CD4-positive, alpha-beta T cell treated with Interleukin-2 at 100 ng/mL for 4 hours (primary cell): ENCODE results near the gene PTPRN2.

Experiments
- DNase-seq: peaks from one replicate; pipeline ENCODE4 v3.0.0-alpha.2; 2020; ENCODE audit warnings: low spot score

Gene PTPRN2

DNA sequence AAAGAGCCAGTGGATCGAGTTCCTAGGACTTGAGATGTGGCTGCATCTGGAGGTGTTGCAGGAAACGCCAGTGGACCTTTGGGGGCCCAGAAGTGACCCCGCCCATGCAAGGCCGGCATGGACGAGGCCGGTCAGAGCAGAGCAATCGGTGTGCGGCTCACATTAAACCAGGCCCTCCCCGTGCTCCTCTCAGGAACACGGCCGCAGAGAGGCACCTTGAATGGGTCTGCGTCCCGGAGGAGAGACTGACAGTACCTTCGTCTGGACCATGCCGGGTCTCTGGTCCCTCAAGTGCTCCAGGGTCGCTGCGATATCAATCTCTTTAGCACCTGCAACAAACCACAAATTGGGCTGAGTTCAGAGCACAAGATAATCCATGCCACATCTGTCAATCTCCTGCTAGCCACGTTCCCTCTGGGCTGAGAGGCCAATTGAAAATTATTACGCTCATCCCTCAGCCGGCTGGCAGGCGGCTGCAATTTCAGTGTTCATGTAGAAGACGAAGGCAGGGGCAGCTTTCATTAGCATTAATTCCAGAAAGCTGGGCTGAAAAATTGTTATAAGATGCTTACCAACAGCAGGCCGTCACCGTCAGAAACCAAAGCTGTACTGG, 1038.8 kb downstream of the PTPRN2 start:
- no peak for DNase-seq

DNA sequence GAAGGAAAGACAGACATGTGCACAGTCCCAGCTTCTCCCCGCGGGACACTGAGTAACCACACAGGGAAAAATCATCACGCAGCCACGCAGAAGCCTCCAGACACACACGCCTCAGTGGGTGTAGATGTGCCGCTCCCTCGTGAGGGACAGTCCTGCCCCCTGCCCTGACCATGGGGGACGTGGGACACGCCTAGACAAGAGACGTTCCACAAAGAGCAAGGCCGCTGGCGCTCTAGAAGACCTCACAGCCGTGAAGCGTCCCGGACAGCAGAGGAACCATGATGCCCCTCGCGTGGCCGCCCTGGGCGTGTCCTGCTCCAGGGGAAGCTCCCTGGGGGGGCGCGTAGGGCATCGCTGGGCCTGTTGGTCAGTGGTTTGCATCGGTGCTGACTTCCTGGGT, 1040.0 kb downstream of the PTPRN2 start:
- DNase-seq, result no peak

DNA sequence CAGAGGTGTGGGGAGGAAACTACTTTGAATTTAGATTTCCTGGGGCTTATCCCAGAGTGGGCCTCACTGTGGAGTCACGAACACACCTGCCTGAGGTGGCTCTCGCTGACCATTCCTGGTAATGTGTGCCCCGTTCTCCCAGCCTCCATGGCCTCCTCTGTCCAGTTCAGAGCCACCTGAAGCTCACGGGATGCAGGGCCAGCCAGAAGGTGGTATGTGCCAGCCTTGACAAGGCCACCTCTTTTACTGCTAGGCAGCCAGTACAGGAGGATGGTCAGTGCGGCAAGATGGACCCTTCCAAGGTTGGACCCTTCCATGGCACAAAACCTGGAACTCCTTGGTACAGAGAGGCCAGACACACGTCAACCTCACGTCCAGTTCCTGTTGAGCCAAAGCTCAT, 1040.5 kb downstream of the PTPRN2 start:
- no peak for DNase-seq

DNA sequence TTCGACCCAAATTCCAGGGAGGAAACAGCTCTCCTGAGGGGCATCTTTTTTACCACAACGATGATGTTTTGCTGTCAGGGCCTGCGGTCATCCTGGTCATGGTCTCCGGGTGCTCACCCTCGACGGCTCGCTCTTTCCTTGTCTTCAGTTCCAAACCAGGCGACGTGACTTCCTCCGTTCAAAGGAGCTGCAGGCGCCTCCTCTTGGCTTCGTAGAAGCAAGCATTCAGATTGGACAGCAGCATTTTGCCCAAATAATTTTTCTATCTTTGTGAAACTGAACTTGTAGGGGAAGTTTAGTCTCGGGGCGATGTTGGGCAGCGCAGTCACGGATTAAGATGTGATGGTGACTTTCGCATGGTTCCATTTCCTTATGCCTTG, 1042.0 kb downstream of the PTPRN2 start:
- no peak for DNase-seq

DNA sequence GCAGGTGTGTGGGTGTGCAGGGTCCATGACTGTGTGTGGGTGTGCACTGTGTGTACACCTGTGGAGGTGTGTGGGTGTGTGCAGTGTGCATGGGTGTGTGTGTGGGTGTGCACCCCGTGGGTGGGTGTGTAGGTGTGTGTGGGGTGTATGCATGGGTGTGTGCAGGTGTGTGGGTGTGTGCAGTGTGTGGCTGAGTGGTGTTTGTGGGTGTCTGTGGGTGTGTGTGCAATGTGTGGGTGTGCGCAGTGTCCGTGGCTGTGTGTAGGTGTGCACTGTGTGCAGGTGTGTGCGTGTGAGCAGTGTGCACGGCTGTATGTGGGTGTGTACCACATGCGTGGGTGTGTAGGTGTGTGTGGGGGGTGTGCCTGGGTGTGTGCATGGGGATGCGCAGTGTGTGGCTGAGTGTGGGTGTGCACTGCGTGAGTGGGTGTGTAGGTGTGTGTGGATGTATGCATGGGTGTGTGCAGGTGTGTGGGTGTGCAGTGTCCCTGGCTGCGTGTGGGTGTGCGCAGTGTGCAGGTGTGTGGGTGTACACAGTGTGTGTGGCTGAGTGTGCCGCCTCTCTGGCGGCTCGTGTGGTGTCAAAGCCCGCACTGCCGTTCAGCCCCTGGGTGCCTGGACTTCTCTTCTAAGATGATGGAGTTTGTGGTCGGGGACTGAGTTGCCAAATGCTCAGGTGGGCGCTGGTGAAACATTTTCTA, 1042.5 kb downstream of the PTPRN2 start:
- DNase-seq, result no peak

DNA sequence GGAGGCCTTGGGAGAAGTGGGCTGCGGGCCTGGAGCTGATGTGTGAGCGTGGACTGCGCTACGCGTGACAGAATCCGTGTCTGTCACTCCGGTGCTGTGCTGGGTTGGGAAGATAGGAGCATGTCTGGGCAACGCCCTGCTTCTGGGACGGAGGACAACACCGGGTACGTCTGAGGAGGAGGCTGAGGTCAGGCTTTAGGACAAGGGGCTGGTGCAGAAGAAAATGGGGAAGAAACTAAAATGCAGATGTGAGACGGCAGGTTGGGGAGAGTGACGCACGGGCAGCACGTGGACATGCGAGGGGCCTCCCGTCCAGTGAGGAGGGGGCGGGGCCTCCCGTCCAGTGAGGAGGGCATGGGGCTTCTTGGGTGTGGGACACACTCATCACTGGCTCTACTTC, 1043.4 kb downstream of the PTPRN2 start:
- no peak for DNase-seq

DNA sequence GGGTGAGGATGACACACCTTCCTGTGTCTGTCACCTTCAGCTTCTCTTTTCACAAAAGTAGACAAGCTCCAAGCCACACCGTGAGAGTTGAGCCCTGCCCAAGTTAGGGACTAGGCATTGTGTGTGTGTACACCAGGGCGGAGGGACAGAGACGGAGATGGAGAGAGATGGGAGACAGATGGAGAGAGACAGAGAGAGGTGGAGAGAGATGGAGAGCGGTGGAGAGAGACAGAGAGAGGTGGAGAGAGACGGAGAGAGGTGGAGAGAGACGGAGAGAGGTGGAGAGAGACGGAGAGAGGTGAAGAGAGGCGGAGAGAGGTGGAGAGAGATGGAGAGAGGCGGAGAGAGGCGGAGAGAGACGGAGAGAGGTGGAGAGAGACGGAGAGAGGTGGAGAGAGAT, 1043.8 kb downstream of the PTPRN2 start:
- DNase-seq, result no peak

DNA sequence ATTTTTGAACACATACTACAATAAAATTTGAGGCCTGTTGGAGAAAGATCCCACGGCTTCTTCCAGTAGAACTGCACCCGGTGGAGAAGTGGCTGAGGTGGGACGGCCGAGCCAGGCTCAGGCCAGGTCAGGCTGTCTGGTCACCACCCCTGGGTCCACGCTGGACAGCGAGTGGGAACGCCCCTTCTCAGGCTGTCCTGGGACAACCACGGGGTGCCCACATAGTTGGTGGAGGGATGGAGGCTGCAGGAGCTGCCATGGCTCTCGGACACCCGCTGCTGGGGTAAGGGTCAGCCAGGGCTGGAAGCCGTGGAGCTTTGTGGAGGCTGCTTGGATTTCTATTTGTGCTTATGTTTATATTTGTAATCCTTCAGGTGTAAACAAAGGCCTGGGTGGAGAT, 1044.3 kb downstream of the PTPRN2 start:
- no peak for DNase-seq

DNA sequence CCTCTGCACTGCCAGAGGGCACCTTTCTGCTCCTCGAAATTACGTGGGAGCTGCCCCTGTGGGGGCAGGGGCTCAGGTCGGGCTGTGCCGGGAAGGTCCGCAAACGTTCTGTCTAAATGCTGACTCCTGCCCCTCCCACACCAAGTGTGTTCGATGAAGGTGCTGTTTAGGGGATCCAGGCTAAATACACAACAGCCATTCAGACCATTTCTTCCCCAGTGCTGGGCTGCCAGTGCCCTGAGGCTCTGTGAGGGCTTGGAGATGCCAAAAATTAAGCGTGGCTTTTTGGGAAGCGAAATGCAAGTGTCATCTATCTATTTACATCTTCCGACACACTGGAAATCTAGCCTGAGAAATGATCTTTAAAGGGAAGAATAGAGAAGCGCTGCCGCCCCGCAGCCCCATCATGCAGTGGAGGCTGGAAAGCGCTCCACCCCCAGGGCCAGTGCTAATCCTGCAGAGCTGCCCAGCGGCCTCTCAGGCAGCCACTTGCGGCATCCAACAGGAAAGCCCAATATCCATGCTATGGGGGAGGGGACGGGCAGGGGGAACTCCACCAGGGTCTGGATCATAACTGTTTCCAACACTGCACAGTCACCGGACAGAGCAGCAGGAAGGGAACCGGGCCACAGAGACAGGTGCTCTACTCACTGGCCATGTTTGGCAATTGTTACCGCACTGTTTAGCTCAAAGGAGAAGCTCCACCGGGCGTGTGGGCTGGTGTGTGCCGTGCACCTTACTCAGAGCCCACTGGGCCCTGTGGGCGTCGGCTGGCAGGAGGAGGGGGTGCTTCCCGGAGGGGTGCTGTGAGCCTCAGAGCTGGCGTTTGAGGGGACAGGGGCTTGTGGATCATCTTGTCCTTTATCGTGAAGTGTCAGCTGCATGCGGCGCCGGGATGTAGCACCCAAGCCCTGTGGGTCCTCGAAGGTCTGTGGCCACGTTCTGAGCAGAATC, 1045.3 kb downstream of the PTPRN2 start:
- no peak for DNase-seq

DNA sequence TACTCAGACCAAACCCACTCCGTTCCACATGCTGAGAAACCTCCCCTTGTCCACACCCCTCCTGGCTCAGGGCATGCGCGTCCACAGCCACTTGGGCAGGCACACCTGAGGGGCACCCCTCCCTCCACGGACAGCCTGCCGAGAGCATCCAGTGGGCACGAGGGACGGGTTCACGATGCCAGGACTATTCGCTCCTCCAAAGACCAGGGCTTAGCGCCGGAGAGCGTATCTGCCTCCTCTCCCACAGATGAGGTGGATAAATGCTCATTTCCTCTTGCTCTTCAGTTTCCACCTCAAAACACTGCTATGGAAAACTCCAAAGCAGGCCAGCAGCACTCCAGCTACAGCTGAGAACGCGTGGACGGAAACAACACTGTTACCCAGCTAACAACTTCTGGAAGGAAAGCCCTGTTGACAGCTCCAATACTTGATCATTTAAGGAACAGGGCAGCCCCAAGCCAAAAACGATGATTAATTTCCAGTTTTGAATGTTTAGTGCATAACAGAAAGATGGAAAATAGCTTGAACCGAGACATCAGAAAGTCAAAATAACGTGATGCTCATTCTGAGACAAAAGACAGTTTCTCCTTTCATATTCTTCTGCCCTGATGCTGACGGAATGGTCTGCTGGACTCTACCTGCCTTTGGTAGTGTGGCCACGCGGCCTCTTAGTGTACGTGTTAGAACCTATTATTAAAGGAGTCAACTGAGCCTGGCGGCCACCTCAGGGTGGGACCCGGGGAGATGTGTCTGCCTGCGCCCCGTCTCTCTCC, 1046.1 kb downstream of the PTPRN2 start:
- no peak for DNase-seq

DNA sequence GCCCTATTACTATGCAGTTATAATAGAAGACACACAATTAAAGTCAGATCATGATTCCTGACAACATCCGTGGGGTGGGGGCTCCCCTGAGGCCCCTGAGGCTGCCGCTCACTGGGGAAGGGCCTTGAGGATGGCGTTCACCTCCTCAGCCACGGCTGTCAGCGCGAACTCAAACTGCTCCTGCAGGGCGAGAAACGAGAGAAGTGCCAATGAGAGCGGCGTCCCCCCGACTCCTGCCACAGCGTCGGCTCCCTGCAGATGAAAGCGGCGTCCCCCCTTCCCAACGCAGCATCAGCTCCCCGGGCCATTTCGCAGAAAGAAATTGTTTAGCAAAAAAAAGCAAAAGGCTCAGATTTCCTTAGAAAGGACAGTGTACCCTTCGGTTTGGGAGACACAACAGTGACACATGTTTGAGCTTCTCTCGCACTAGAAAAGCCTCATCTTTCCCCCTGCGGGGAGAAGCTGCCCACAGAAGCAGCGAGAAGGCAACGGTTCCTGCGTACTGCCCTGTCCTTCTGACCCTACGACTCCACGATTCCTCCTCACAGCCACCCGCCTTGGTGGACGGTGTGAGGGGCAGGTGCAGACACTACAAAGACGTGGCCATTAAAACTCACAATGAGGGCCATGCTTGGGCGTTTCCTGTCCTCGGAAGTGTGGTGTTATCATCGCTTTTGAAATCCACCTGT, 1046.9 kb downstream of the PTPRN2 start:
- no peak for DNase-seq

DNA sequence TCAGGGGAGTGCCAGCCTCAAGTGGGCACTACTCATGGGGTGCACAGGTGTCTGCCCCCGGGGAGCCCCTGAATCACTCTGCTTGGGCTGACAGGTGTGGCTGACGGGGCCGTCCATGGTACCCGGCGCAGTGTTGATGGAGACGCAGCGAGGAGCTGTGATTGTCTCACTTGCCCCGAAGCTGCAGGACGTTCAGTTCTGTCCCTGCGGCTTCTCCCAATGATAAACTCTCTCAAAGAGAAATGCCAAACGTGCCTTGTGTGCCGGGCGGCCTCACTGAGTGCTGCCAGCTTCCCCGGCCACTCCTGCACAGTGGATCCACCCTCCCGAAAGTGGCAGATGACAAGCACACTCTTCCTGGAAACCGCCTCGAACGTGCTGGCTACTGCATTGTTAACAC, 1047.6 kb downstream of the PTPRN2 start:
- no peak for DNase-seq

DNA sequence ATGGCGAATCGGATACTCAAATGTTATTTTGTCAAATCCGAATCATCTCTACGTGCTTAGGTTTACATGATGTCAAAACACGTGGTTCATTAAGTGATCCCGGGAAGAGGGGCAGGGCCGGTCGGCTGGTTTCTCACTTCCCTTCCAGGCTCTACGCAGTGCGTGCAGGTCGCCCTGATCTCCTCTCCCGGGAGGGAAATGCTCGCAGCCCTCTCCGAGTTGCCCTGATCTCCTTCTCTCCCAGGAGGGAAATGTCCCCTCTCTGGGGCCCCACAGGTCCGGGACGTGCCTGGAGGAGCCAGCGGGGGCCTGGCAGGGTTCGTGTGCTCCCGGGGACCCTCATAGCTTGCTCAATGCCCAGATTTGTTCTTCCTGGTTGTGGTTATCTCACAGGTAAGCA, 1048.1 kb downstream of the PTPRN2 start:
- no peak for DNase-seq

DNA sequence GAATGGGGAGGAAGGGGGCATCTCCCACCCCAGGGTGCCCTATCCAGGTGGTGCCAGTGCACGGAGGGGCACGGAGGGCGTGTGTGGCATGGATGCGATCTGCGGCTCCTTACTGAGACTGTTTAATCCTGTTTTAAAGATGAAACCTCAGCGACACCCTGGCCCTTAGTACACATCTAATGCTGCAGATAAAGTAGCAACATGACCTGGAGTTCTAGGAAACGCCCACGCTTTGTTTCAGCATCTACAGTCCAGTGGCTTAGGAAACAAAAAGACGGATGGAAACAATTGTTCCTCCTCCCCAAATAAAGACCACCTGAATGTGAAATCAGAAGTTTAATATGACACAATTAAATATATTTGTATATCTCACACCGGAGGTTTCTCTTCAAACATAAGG, 1048.9 kb downstream of the PTPRN2 start:
- no peak for DNase-seq

DNA sequence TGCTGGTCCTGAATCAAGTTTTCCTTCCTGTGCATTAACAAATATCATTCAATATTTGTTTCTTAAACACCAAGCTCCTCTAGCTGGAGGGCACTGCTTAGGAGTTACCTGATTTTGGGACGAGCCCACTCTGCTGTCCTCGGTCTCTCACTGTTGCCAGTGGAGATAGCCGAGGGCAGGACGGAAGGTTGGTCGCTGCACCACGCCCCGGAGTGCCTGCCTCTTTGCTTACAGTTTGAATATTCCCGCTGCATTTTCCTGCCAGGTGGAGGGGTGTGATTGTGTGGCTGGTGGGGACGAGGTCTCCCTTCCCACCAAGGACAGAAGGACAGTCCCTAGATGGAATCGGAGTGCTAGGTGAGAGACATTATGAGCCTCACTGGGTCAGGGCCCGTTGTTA, 1049.3 kb downstream of the PTPRN2 start:
- DNase-seq, result no peak

DNA sequence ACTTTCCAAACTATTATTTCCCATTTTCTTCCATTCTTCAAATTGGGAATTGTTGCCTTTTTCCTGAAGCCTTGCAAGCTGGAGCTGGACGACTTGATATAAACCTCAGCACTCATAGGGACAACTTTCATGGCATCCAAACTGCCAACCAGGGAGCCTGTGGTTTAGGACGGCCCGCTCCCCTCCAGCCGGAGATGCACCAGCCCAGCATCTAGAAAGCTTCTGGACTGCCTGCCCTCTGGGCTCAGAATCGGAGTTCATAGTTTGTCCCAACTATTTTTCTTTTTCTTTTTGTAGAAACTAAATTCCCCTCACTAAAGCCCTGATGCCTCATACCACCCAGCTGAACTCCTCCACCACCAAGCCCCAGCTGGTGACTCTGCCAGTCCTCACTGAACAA, 1050.6 kb downstream of the PTPRN2 start:
- DNase-seq, result no peak

DNA sequence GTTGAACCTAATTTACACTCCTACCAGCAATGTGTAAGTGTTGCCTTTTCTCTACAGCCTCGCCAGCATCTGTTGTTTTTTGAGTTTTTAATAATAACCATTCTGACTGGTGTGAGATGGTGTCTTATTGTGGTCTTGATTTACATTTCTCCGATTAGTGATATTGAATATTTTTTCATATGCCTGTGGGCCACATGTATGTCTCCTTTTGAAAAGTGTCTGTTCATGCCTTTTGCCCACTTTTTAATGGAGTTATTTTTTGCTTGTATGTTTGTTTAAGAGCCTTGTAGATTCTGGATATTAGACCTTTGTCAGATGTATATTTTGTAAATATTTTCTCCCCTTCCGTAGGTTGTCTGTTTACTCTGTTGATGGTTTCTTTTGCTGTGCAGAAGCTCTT, 1055.6 kb downstream of the PTPRN2 start:
- no peak for DNase-seq

DNA sequence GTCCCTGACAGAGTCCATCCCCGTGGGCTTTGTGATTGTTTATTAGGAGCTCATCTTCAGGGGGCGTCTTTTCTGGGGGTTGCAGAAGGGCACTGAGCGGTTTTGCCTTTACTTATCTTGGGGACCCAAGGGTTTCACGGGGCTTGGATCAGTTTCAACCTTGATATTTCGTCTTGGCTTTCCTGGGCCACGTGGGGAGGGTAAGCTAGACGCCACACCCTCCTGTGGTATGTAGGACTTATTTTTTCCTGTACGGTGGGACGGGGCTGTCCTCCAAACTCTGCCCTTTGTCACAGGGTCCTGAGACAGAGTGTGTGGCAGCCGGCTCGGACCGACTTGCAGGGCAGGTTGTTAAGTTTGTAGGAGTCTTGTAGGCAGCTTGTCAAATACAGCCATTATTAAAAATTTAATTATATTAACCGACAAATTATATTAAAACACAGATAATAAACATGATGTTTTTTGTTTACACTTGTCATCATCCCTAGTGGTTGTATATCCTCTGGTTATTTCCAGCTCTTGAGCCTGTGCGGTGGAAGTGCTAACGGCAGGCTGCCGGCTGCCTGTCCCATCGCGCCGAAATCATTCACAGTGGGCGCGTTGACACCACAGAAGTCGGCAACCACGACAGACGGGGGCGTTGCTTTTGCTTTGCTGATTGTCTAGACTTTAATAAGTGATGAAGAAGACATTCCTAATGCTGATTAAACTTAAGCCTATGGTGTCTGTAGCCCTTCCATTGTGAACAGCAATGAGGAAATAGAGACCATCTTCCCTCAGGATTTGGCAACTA, 1057.7 kb downstream of the PTPRN2 start:
- no peak for DNase-seq

DNA sequence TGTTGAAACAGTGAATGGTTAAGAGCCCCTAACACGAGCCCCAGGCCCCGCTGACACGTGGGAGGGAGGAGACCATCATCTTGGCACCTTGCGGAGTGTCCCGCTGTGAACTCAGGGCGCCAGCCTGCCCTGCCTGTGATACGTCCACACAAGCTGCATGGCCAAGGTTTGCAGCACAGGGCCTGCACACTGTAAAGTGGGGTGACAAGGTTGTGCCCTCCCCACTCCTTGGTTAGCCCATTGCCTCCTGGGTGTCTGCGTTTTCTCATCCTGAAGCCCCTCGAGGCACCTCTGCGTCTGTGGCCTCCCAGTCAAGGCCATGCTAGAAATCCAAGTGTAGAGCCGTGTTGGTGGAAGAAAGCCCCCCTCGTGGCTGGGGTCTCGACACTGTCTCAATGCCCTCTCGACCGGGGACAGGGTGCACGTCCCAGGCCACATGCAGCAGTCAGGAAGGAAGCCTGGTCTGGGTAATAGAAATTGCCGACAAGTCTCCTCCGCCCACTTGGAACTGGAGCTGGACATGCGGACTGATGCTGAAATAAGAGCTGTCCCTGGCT, 1058.8 kb downstream of the PTPRN2 start:
- DNase-seq, result no peak

DNA sequence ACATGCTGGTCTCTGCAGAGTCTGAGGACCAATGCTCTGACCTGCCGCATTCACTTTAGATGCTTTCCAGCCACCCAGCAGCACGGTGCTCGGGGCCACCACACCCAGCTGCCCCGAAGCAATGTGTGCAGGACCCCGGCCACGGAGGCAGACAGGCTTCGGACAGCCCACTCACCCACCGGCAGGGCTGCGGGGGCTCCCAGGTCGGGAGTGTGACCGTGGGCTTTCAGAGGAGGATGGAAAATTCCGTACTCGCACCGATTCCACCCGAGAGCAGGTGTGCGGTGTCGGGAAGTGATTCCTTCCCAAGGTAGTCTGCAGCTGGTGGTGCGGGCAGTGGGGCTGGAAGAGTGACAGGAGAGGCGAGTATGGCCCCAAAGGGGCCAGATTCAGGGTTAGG, 1059.9 kb downstream of the PTPRN2 start:
- DNase-seq, result no peak
